Muscle of arm (tissue), 14 donors: Measurements from ENCODE around the gene CLDN3. TPM values are rescaled to one million over a fixed set of nuclear protein-coding genes. Genes with fewer than 3 reads are reported as not detected.
"Not testable (repeated sequence)": the region's sequence is repeated elsewhere in the genome, so short reads cannot be mapped to it uniquely, and the experiment has no call there.

Source experiments
- DNase-seq: peaks from one replicate; pipeline ENCODE4 v3.0.0-alpha.2; 2013
- long read RNA-seq, 11 donors: transcript quantifications; one replicate each; lab custom pipeline, GENCODE V29; 2026
- polyA plus RNA-seq, 12 donors: library from polyadenylated mRNA; unstranded; fragments of 120-200 nt; gene quantifications; one replicate each; pipeline ENCODE4 v1.2.1, GENCODE V29; 2013; ENCODE audit not compliant: insufficient read length in 12 of 12

Gene CLDN3, protein sequence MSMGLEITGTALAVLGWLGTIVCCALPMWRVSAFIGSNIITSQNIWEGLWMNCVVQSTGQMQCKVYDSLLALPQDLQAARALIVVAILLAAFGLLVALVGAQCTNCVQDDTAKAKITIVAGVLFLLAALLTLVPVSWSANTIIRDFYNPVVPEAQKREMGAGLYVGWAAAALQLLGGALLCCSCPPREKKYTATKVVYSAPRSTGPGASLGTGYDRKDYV
- polyA plus RNA-seq, result 10 to 100 TPM in 1 of 12 donors, under 1 TPM in 6, not detected in 5; 0.19 to 14.9 (median 0.38) TPM
- long read RNA-seq, donor 1, transcript CLDN3-201 (1 exons, 1,274 nt), result major isoform, 272 of 272 reads
- long read RNA-seq, donor 1, partial matches to known transcripts, result 0 of 272 reads
- long read RNA-seq, donor 1, other reads (novel, unspliced or antisense), result 0 of 272 reads
- long read RNA-seq, donor 2, result 0 reads
- long read RNA-seq, donor 3, result 0 reads
- long read RNA-seq, donor 4, result 0 reads
- long read RNA-seq, donor 5, result 0 reads
- long read RNA-seq, donor 6, result 0 reads
- long read RNA-seq, donor 7, result 0 reads
- long read RNA-seq, donor 8, result 0 reads
- long read RNA-seq, donor 9, result 0 reads
- long read RNA-seq, donor 10, partial matches to known transcripts, result 0 of 1 reads
- long read RNA-seq, donor 10, other reads (novel, unspliced or antisense), result 0 of 1 reads
- long read RNA-seq, donor 11, result 0 reads

DNA sequence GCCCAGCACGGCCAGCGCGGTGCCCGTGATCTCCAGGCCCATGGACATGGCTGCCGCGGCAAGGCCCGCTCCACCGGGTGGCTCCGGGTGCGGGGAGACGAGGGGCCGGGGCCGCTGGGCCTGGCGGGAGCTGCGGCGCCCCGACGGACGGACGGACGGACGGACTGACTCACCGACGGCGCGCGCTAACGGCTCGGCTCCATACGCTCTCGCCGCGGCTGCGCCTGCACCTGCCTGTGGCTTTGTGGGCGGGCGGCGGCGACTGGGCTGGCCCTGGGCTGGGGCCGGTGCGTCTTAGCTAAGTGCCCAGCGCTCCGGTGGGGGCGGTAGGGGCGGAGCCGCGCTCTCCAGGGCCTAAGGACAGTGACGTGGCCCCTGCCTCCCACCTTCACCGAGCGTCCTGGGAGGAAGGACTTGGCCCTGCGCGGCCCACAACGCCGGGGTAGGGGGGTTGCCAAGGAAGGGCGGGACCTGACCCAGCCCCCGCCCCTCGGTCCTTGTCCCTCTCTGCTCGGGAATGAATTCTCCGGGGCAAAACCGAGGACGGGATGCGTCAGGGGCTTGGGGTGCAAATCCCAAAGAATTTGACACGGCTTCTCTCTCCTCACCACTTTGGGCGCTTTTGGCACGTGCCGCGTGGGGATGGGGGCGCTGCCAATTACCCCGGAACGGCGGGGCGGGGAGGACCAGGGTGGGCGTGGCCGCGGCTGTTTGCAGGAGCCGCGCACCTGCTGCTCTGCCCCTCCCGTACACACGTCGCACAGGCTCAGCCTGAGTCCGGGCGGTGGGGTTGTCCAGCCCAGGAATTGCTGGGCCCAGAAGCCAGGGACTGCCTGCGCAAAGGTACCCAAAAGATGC lies at the start of gene CLDN3:
Gene CLDN3 (minus strand): TSS at position 269 of the 858 bp plus-strand sequence. CDS start 221 bp downstream, at position 48.
- no peak for DNase-seq

DNA sequence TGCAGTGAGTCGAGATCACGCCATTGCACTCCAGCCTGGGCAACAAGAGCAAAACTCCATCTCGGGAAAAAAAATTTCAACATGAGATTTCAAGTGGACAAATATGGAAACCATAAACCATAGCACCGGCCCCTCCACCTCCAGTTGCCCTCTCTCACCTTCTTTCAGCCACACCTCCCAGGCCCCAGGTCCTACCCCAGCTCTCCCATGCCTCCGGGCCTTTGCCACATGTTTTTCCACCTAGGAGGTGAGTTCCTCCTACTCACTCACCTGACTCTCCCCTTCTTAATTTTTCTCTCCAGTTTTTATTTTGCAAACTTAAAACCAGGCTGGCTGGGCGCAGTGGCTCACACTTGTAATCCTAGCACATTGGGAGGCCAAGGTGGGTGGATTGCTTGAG lies 47.1 kb upstream of the CLDN3 start:
- DNase-seq, result no peak

DNA sequence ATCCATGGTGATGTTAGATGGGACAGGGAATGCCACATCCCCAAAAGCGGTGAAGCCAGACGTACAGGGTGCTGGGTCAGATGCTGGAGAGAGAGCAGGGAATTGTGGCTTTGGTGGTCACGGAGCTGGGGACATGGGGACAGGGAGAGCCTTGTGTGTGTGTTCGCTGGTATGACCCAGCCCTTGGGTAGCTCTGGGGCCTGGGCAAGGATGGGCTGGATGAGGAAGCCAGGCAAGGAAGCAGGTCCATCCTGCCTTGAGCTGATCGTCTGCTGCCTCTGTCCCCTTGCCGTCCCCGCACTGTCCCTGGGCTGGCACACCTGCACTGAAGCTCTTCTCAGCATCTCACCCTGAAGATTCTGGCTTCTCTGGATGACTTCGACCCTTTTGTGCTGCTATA lies 45.4 kb upstream of the CLDN3 start:
- no peak for DNase-seq

DNA sequence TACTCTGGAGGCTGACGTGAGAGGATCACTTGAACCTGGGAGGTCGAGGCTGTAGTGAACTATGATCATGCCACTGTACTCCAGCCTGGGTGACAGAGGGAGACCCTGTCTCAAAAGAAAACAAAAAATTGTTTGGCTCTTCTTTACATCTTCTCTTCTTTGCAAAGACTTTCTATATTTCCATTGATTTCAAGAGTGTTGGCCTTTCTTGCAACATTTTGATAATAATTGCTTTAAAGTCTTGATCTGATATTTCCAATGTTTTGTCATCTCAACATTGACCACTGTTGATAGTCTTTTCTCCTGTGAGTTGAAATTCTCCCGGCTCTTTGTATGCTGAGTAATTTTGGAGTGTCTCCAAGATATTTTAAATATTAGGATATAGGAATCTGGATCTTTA lies 42.9 kb upstream of the CLDN3 start:
- no peak for DNase-seq

DNA sequence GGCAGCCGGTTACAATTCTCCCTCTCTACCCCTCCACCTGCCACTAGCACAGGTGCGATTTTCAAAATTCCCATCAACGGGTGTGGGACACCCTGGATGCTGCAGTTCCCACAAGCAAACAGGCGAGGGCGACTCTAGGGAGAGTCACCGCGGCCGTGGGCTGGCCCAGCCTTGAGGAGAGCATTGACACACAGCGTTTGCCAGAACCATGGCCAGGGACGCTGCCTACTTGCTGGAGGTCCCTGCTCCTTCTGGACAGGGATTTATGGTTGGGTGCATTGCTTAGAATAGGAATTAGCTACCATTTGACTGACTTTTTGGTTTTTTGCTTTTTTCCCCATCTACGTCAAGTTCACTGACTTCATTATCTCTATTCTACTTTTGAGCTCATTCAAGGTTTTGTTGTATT lies 41.7 kb upstream of the CLDN3 start:
- no peak for DNase-seq

DNA sequence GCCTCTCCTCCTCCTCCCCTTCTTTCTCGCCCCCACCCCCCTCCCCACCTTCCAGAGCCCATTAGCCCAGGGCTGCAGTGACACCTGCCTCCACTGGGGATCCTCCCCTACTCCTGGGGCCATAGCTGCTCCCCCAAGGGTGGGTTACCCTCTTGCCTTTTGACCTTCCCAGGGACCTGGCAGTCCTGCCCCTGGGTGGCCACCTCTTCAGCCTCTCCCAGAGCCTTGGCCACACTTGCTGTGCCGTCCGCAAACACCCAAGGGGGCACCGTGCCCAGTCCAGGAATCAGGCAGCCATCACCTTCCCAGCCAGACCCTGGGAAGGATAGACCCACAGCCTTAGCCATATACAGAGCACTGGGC lies 40.9 kb upstream of the CLDN3 start:
- no peak for DNase-seq

DNA sequence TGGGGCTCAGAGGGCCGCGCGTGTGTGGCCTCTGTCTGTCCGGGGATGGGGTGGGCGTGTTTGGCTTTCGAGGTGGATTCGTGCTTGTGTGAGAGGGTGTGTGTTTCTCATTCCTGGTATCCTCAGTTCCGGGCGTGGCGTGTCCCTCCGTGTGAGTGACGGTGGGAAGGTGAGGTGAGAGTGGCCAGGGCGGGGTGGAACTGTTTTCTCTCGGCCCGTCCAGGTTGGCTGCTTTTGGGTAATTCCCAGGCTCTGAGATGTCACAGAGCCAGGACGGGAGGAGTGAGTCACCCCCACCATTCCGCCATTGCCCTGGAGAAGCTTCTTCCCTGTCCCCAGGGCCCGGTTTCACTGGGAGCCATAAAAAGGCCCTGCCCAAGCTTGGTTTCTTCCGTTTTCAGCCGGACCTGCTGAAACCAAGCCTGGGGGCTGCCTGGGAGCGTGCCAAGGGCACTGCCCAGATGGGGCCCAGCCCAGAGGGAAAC lies 39.4 kb upstream of the CLDN3 start:
- DNase-seq, result no peak

DNA sequence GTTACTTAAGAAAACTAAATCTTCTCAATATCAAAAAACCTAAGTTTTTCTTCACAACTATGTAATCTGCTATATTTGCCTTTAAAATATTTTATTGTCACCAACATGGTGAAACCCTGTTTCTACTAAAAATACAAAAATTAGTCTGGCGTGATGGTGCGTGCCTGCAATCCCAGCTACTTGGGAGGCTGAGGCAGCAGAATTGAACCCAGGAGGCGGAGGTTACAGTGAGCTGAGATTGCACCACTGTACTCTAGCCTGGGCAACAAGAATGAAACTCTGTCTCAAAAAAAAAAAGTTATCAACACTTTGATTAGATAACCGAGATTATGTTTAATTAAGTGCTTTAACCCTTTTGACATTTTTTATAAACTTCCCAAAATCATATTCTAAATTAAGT lies 32.4 kb upstream of the CLDN3 start:
- DNase-seq, result no peak

DNA sequence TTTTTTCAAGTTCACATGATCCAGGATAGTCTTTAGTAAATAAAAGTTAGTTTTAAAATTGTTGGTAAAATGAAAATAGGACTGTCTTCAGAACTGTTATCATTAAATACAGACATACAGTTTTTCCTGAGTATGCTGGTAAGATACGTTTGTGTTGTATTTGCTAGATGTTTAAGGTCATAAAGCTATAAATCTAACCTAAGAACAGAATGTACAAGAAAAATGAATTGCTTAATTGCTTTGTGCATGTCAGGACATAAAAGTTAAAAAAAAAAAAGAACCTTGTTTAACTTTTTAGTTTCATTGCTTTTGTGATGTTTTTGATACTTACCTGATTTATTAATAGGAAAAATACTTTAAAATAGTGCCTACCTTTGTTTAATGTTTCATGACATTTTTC lies 31.5 kb upstream of the CLDN3 start:
- DNase-seq, result no peak

DNA sequence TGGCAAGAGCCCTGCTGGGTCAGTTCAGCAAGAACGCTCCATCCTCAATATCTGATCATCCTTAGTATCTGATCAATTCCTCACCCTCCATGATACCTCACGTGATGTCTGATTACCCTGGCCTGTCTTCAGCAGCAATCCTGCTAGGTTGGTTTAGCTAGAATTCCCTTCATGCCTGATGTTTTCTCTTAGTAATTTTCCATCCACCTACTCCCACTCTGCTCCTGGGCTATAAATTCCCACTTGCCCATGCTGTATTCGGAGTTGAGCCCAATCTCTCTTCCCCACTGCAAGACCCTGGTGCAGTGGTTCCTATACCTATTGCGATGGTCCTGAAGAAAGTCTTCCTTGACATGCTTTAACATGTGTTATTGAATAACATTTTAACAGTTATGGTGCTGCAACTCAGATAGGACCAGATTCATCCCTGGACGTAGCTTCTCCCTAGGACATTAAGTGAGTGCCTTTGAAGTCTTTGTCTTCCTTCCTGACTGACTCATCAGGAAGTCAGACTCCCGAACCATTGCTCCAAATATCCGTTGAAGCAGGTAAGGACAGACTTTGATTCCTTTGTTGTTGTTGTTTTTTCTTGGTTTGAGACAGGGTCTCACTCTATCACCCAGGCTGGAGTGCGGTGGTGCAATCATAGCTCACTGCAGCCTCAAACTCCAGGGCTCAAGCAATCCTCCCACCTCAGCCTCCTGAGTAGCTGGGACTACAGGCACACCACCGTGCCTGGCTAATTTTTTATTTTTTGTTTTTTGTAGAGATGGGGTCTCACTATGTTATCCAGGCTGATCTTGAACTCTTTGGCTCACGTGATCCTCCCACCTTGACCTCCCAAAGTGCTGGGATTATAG lies 29.4 kb upstream of the CLDN3 start:
- no peak for DNase-seq

DNA sequence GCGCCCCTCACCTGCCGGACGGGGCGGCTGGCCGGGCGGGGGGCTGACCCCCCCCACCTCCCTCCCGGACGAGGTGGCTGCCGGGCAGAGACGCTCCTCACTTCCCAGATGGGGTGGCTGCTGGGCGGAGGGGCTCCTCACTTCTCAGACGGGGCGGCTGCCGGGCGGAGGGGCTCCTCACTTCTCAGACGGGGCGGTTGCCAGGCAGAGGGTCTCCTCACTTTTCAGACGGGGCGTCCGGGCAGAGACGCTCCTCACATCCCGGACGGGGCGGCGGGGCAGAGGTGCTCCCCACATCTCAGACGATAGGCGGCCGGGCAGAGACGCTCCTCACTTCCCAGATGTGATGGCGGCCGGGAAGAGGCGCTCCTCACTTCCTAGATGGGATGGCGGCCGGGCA lies 27.1 kb upstream of the CLDN3 start:
- not testable (repeated sequence) for DNase-seq

DNA sequence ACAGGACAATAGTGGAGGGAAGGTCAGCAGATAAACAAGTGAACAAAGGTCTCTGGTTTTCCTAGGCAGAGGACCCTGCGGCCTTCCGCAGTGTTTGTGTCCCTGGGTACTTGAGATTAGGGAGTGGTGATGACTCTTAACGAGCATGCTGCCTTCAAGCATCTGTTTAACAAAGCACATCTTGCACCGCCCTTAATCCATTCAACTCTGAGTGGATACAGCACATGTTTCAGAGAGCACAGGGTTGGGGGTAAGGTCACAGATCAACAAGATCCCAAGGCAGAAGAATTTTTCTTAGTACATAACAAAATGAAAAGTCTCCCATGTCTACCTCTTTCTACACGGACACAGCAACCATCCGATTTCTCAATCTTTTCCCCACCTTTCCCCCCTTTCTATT lies 26.6 kb upstream of the CLDN3 start:
- not testable (repeated sequence) for DNase-seq

DNA sequence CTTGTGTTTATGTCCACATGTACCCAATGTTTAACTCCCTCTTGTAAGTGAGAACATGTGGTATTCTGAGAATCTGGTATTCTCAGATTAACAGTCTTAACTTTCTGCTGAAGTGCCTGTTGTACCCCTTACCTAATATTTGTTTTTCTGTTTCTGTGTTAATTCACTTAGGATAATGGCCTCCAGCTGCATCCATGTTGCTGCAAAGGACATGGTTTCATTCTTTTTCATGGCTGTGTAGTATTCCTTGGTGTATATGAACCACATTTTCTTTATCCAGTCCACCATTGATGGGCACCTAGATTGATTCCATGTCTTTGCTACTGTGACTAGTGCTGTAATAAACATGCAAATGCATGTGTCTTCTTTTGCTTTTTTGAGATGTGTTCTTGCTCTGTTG lies 25.1 kb upstream of the CLDN3 start:
- not testable (repeated sequence) for DNase-seq

DNA sequence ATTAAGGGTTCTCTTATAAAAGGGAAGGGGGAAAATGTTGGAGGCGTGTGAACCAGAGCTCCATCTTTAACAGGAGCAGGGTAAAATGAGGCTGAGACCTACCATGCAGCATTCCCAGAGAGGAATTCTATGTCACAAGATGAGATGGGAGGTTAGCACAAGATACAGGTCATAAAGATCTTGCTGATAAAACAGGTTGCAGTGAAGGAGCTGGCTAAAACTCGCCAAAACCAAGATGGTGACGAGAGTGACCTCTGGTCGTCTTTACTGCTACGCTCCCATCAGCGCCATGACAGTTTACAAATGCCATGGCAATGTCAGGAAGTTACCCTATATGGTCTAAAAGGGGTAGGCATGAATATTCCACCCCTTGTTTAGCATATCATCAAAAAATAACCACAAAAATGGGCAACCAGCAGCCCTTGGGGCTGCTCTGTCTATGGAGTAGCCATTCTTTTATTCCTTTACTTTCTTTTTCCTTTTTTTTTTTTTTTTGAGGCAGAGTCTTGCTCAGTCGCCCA lies 21.2 kb upstream of the CLDN3 start:
- not testable (repeated sequence) for DNase-seq

DNA sequence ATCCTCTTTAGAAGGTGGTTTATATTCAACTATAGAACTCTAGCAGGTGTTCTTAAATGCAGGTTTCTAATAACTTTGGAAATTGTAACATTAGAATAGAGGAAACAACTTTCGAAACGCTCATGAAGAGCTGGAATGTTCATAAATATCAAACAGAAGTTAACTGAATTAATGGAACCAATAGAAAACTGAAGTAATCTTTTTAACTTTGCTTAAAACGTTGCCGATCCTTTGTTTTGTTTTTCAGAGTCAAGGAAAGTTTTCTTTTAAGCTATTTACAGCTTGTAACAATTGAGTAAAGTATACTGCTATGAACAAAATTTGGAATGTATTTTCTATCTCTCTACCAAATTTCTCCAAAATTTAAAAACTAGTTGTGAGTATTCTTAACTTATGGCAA lies 19.0 kb upstream of the CLDN3 start:
- DNase-seq, result no peak

DNA sequence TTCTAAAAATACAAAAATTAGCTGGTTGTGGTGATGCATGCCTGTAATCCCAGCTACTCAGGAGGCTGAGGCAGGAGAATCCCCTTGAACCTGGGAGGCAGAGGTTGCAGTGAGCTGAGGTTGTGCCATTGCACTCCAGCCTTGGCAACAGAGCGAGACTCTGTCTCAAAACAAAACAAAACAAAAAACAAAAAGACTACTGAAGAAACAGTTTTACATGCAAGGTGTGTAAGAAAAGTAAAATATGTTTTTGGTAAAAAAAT lies 17.6 kb upstream of the CLDN3 start:
- DNase-seq, result not testable (repeated sequence)

DNA sequence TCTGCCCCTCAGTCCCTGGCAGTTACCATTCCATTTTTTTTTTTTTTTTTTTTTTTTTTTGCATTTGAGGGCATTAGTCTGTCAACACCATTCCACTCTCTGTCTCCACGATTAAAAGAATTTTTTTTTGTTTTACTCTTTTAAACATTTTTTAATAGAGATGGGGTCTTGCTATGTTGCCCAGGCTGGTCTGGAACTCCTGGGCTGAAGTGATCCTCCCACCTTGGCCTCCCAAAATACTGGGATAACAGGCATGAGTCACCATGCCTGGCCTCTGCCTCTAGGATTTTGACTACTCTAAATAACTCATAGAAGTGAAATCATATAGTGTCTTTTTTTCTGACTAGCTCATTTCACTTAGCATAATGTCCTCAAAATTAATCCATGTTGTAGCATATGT lies 16.5 kb upstream of the CLDN3 start:
- no peak for DNase-seq

DNA sequence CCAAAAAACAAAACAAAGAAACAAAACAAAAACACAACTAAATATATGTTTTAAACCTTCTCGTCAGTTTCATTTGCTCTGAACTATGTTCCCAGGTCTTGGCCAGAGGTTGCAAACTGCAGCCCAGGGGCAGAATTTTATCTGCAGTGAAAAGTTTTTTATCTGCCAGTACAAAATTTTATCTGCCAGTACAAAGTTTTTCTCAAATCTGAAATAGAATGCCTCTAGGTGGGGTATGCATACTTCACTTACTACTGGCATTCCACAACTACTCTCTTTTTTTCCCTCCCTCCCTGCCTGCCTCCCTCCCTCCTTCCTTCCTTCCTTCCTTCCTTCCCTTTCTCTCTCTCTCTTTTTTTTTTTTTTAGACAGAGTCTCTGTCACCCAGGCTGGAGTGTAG lies 9.4 kb upstream of the CLDN3 start:
- no peak for DNase-seq

DNA sequence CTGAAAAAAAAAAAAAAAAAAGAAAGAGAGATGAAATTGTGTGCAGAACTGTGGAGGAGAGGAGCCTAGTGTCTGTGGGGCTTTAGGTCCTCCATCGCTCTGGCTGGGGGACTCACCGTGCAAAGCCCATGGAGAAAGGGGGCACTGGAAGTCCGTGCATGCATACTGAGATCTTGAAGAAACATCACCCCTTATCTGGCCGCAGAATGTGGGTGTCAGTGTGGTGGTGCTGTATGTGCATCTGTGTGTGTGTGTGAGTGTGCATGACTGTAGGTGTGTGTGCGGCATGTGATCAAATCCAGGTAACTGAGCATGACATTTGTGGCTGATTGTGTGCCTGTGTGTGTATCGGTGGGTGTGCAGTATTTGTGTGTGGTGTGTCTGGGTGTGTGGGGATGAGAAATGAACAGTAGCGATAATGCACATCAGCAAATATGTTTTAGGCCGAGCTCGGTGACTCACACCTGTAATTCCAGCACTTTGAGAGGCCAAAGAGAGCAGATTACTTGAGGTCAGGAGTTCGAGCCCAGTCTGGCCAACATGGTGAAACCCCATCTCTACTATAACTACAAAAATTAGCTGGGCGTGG lies 8.8 kb upstream of the CLDN3 start:
- DNase-seq, result no peak

DNA sequence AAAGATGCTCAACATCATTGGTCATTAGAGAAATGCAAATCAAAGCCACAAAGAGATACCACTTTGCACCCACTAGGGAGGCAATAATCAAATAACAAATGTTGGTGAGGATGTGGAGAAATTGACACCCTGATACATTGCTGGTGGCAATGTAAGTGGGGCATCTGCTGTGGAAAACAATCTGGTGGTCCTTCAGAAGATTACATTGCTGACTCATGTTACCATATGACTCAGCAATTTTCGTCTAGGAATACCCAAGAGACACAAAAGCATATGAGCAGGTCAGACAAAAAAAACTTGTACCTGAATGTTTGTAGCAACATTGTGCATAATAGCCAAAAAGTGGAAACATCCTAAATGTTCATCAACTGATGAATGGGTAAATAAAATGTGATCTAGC lies 4.9 kb upstream of the CLDN3 start:
- DNase-seq, result no peak
